Renal pelvis (tissue), 4 donors: Measurements from ENCODE around the gene LRRC9. TPM values are rescaled to one million over a fixed set of nuclear protein-coding genes. Genes with fewer than 3 reads are reported as not detected.

ENCODE experiments used
- DNase-seq: peaks from one replicate; pipeline ENCODE4 v3.0.0-alpha.2; 2013
- polyA plus RNA-seq, 3 donors: library from polyadenylated mRNA; unstranded; fragments of 120-200 nt; gene quantifications; one replicate each; pipeline ENCODE4 v1.2.1, GENCODE V29; 2013; ENCODE audit not compliant: insufficient read length in 3 of 3

The LRRC9 gene
- polyA plus RNA-seq, 3 donors: 1.5 to 2.3 (median 2.1) TPM

DNA sequence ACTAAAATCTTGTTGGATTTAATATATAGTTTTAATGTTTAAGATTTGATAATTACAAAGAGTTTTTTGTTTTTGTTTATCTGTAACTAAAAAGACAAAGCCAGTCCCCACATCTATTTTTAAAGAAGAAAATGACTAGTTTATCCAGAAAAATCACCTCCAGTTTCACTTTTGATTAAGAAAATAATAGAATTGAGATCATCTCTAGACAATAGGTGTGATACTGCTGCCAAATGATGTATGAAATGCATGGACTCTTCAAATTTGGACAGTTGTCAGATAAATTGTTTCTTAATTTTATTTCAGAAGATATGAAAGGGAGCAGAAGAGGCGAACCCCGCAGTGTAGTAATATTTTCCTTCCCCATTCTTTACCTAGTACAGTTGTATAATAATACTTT is 191.8 kb downstream of the LRRC9 start:
- no peak for DNase-seq

Other genes starting within 250 kb of the LRRC9 start
- gene RTN1, start 49.4 kb upstream of the LRRC9 start, polyA plus RNA-seq: 1 to 10 TPM; 2.5 to 4.3 (median 2.9) TPM
- gene PCNX4, start 171.8 kb downstream of the LRRC9 start, polyA plus RNA-seq: 100 to 1,000 TPM in 1 of 3 donors, 10 to 100 TPM in 2; 79.5 to 101 (median 90.4) TPM
- gene DHRS7, start 245.3 kb downstream of the LRRC9 start, polyA plus RNA-seq: 10 to 100 TPM; 61.0 to 77.5 (median 75.8) TPM